Cardiac muscle cell (in vitro differentiated cells and primary cell): ENCODE results near the gene CDCP2. TPM values are rescaled to one million over a fixed set of nuclear protein-coding genes. Genes with fewer than 3 reads are reported as not detected.
A peak's percentile ranks its signal among the peaks of the same experiment; 100 is the strongest.

Source experiments
- DNase-seq, 2 donors: peaks; one replicate each; pipeline versions ENCODE4 v3.0.0 to v3.0.0-alpha.2; 2010 to 2017; ENCODE audit warnings: low read depth in 1 of 2, low spot score in 1 of 2
- H3K27ac ChIP-seq: fragments of 200-600 bp; sonication (generic); 2 replicates; pipeline ENCODE4 v1.5.1; 2016
- H3K27me3 ChIP-seq: fragments of 200-600 bp; sonication (generic); 2 replicates; pipeline ENCODE4 v1.6.0; 2016; ENCODE audit warnings: control low read depth
- H3K36me3 ChIP-seq: fragments of 200-600 bp; sonication (generic); 2 replicates; pipeline ENCODE4 v1.5.1; 2016; ENCODE audit warnings: control low read depth
- H3K4me1 ChIP-seq: fragments of 200-600 bp; sonication (generic); 2 replicates; pipeline ENCODE4 v1.8.1; 2017; ENCODE audit warnings: low read depth, mild to moderate bottlenecking, mixed run types
- H3K4me3 ChIP-seq: fragments of 200-600 bp; sonication (generic); 2 replicates; pipeline ENCODE4 v1.5.1; 2016; ENCODE audit warnings: mild to moderate bottlenecking
- H3K9me3 ChIP-seq: fragments of 200-600 bp; sonication (generic); 2 replicates; pipeline ENCODE4 v1.5.1; 2017; ENCODE audit warnings: low read depth, mild to moderate bottlenecking, control low read depth
- CTCF ChIP-seq: IDR thresholded peaks from 2 replicates; pipeline ENCODE4 v1.5.1; 2012; ENCODE audit warnings: low read depth, mild to moderate bottlenecking, low read length
- polyA plus RNA-seq: library from polyadenylated mRNA; unstranded; fragments of >200 nt; fragmentation: Nextera tagmentation; extraction: Ambion mirVana; gene quantifications from 2 replicates; pipeline ENCODE4 v1.2.1, GENCODE V29; 2016
- total RNA-seq: library from RNA; depleted of rRNA; stranded (reverse); fragments of >200 nt; gene quantifications from 2 replicates; pipeline ENCODE4 v1.2.3, GENCODE V29; 2016

CDCP2 gene
- total and polyA plus RNA-seq, 2 experiments from 2014 or later = 0.06 TPM; not detected in 1

GRCh38 chr1:54118704-54119103 lies 34.1 kb downstream of the CDCP2 start:
- no peak overlapping the region for H3K4me3 ChIP-seq
- DNase-seq = peak in 1 of 2 donors; percentile 16
- TF ChIP-seq CTCF = no peak
- H3K27me3 ChIP-seq = peaks cover 10% of the 10 kb centered on the region
- H3K9me3 ChIP-seq = no peaks in the 10 kb centered on the region
- peaks cover 9% of the 10 kb centered on the region for H3K4me1 ChIP-seq
- H3K27ac ChIP-seq = no peak overlapping the region
- no peaks in the 10 kb centered on the region for H3K36me3 ChIP-seq

DNA sequence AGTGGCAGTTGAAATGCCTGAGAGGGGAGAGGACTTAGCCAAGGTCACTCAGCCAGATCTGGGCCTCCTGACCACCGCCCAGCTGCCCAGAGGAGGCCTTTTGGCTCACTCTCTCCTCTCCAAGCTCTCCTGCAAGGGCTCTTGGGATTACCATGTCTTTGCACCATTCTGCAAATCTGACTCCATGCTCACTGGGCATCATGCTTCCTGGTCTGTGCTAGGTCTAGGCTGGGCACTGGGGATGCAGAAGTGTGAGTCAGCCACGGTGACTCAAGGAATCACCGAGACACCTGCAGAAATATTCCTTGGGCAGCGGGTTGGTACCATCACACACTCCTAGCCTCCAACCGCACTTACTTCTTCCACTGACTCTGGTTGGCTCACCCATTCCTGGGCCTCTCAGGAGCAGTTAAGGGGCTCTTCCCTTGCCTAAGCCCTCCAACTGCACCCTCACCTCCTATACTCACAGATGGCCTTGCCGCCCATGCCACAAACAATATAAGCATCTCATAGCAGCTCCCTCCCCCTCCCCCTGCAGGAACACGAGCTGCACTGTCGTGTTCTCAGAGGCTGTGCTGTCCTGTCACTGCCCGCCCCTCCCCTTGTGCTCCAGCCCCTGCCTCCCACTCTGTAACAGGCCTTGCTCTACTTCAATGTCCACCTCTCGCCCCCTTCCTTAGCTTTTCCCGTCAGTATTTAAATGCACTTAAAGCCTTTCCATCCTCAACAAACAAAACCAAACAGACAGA lies 34.8 kb downstream of the CDCP2 start:
- H3K4me3 ChIP-seq = no peak overlapping the region
- H3K27me3 ChIP-seq = peaks cover 10% of the 10 kb centered on the region
- peak in 1 of 2 donors; percentile 26 for DNase-seq
- no peaks in the 10 kb centered on the region for H3K36me3 ChIP-seq
- no peak for TF ChIP-seq CTCF
- H3K27ac ChIP-seq = no peak overlapping the region
- H3K9me3 ChIP-seq = no peaks in the 10 kb centered on the region
- peaks cover 9% of the 10 kb centered on the region for H3K4me1 ChIP-seq

DNA sequence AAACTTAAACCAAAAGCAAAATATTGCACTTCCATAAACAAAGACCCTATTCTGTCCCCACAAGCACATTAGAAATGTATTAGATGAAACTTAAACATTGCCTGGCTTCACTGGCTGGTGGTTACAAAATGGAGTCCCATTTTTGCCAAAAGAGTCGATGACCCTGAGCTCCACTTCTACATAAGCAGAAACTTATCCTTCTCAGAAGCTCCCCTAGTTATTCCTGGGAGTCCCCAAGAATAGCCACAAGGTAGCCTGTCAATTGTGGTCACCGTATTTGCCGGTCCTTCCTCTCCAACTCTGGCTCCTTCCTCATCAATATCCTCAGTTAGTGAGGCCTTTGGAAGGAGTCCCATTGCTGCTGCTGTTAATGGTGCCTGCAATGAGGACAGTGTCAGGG lies 37.3 kb downstream of the CDCP2 start:
- TF ChIP-seq CTCF = no peak
- H3K27ac ChIP-seq = no peak overlapping the region

DNA sequence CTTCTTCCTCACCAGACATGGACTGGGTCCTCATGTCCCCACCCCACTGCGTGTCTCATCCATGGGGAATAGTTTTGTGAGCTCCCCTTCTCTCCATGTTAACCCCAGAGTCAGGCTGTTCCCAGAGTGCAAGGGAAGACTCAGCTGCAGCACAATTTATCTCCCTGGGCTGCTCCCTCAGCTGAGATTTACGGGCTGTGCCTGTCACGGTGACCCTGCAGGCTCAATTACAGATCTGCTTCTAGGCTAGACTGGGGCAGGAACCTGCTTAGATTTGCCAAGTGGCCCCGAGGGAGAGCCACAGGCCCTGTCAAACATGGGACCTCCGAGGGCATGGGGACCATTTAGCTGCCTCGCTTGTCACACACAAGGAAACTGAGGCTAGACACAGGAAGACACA lies 37.8 kb downstream of the CDCP2 start:
- no peaks in the 10 kb centered on the region for H3K9me3 ChIP-seq
- H3K4me3 ChIP-seq = no peak overlapping the region
- no peak overlapping the region for H3K27ac ChIP-seq
- no peaks in the 10 kb centered on the region for H3K36me3 ChIP-seq
- H3K27me3 ChIP-seq = no peaks in the 10 kb centered on the region
- H3K4me1 ChIP-seq = peaks cover 9% of the 10 kb centered on the region
- TF ChIP-seq CTCF = no peak
- DNase-seq = no peak

More for the DNA sequence above, 37.3 kb downstream of the CDCP2 start:
- H3K27me3 ChIP-seq = no peaks in the 10 kb centered on the region
- H3K4me1 ChIP-seq = peaks cover 9% of the 10 kb centered on the region
- no peak for DNase-seq
- no peaks in the 10 kb centered on the region for H3K36me3 ChIP-seq
- H3K4me3 ChIP-seq = no peak overlapping the region
- no peaks in the 10 kb centered on the region for H3K9me3 ChIP-seq

- no peak for DNase-seq
- Histone ChIP-seq H3K9me3 (no peaks in the 10 kb centered on the region), H3K27ac (no peak overlapping the region), H3K4me1 (peaks cover 9% of the 10 kb centered on the region), H3K36me3 (no peaks in the 10 kb centered on the region), H3K4me3 (no peak overlapping the region), H3K27me3 (no peaks in the 10 kb centered on the region)
- no peak for TF ChIP-seq CTCF
Measured at GRCh38 chr1:54114001-54114400, 38.8 kb downstream of the CDCP2 start.
